Raji (cell line): ENCODE results near the gene ITPKB.
A peak's percentile ranks its signal among the peaks of the same experiment; 100 is the strongest.

Experiments
- POLR2A ChIP-seq: IDR thresholded peaks from 2 replicates; pipeline ENCODE4 v1.6.1; 2011; ENCODE audit warnings: low read depth, low read length, control low read depth; ENCODE audit not compliant: insufficient read depth

The ITPKB gene

GRCh38 chr1:226762988-226763904 lies 24.2 kb upstream of the ITPKB start:
- no peak for TF ChIP-seq POLR2A

GRCh38 chr1:226762055-226762454 lies 23.0 kb upstream of the ITPKB start:
- TF ChIP-seq POLR2A, result no peak

GRCh38 chr1:226761322-226761721 lies 22.2 kb upstream of the ITPKB start:
- no peak for TF ChIP-seq POLR2A

GRCh38 chr1:226754793-226755533 lies 15.9 kb upstream of the ITPKB start:
- no peak for TF ChIP-seq POLR2A

GRCh38 chr1:226754097-226754496 lies 15.0 kb upstream of the ITPKB start:
- no peak for TF ChIP-seq POLR2A

GRCh38 chr1:226751703-226752102 lies 12.6 kb upstream of the ITPKB start:
- TF ChIP-seq POLR2A, result no peak

- no peak for TF ChIP-seq POLR2A
These were observed 12.1 kb upstream of the ITPKB start for GRCh38 chr1:226751214-226751613.

GRCh38 chr1:226749467-226749866 lies 10.4 kb upstream of the ITPKB start:
- TF ChIP-seq POLR2A, result no peak

- TF ChIP-seq POLR2A, result no peak
These were observed 9.2 kb upstream of the ITPKB start for GRCh38 chr1:226748306-226748705.

GRCh38 chr1:226743259-226743658 lies 4.2 kb upstream of the ITPKB start:
- no peak for TF ChIP-seq POLR2A

GRCh38 chr1:226741009-226741408 lies 1.9 kb upstream of the ITPKB start:
- TF ChIP-seq POLR2A, result no peak

GRCh38 chr1:226739696-226740065 lies 599 bp upstream of the ITPKB start:
- TF ChIP-seq POLR2A, result no peak

- peak; percentile 13; the same call in 1 of the 2 replicates for TF ChIP-seq POLR2A
These were observed 574 bp downstream of the ITPKB start for GRCh38 chr1:226738421-226738994.

- peak; percentile 31; the same call in 1 of the 2 replicates for TF ChIP-seq POLR2A
These were observed 1.2 kb downstream of the ITPKB start for GRCh38 chr1:226737819-226738420.

- no peak for TF ChIP-seq POLR2A
These were observed 1.9 kb downstream of the ITPKB start for GRCh38 chr1:226736908-226737818.
